ENCODE measurements around the gene ABHD12.

ABHD12 gene

GRCh38 chr20:25306991-25307903 lies 83.4 kb downstream of the ABHD12 start:
- no peak for DNase-seq (ENCODE audit: low spot score)

- no peak for DNase-seq (ENCODE audit: low spot score)
These were observed 86.5 kb downstream of the ABHD12 start for GRCh38 chr20:25304025-25304549.

DNA sequence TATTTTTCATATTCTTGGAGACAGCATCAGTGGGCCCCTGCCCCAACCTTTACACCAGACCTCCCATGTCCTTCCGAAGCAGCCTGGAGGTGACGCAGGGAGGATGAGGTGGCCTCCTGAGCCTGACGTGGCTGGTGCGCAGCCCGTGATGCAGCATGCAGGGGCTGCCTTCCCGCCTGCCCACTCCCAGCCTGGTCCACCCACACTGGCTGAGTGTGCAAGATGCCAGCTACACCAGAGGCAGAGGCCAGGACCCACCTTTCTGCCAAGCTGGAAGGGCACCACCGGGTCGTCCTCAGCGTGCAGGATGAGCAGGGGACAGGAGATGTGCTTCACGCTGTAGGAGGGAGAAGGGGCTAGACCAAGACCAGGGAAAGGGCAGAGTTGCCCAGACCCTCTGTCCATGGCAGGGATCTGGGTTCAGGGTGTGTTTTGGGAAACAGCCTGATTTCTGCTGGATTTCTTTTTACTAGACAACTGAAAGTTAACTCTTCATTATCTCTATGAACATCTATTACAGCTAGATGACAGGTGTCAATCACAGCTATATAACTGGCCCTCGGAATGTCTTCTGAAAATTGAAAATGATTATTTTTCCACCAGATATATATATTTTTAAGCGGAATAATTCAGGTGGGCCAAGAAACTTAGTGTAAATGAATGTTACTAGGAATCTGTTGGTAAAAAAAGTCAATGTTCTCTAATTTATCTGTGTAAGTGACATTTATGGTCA lies 87.2 kb downstream of the ABHD12 start:
- DNase-seq (ENCODE audit: low spot score), result no peak

- no peak for DNase-seq (ENCODE audit: low spot score)
These were observed 88.0 kb downstream of the ABHD12 start for GRCh38 chr20:25302596-25302995.

DNA sequence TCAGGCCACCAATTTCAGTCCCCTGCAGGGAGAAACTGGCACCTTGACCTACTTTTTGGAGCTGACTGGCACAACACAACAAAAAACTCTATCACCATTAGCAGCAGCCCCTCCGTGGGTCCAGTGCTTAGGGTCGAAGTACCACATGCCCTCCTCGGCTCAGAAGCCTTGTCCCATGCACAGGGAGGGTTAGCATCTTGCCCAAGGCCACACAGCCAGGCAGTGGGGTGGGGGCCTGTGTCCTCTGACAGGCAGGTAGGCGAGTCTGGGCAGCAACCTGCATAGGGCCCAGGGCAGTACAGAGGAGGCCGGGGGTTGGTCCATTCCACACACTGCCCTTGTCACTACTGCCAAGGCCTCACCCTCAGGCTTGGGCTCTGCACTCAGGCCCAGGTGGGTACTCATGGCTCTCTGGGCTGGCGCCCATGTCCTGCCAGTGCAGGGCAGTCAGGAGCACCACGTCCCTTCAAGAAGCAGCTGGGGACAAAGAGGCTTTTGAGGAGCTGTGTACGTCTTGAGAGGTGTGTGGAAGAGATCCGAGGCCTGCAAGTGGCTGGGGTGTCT lies 89.2 kb downstream of the ABHD12 start:
- DNase-seq (ENCODE audit: low spot score), result no peak

DNA sequence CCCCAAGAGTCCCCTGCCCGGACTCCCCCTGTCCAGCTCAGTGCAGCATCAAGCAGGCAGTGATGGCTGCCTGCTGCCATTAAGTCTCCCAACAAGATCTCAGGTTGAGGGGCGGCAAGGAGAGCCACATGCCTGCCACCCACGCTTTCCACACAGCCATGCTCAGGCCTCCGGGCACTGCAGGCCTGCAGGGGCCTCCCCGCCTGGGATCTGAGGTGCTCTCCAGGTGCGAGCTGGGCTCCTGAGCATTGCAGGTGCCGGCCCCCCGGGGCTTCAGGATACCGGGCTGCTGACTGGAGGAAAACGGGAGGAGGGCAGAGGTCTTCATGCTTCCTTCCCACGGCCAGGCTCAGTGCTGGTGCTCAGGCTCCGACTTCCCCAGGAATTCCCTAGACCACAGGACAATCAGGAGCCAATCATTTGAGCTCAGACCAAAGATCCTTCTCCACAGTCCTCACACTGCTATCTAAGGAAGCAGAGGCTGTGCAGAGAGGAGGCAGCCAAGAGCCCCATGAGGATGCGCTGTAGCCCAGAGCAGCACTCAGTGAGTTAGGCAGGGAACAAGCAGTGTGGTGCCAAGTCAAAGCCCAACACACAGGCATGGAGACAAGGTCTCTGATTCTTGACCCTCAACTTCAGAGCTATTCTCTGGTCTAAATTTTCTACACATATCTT lies 90.0 kb downstream of the ABHD12 start:
- DNase-seq (ENCODE audit: low spot score), result no peak

GRCh38 chr20:25299806-25300205 lies 90.8 kb downstream of the ABHD12 start:
- DNase-seq (ENCODE audit: low spot score), result no peak

GRCh38 chr20:25297141-25297905 lies 93.3 kb downstream of the ABHD12 start:
- DNase-seq (ENCODE audit: low spot score), result no peak

GRCh38 chr20:25296094-25297093 lies 94.2 kb downstream of the ABHD12 start:
- peak; percentile 66 for DNase-seq (ENCODE audit: low spot score)

DNA sequence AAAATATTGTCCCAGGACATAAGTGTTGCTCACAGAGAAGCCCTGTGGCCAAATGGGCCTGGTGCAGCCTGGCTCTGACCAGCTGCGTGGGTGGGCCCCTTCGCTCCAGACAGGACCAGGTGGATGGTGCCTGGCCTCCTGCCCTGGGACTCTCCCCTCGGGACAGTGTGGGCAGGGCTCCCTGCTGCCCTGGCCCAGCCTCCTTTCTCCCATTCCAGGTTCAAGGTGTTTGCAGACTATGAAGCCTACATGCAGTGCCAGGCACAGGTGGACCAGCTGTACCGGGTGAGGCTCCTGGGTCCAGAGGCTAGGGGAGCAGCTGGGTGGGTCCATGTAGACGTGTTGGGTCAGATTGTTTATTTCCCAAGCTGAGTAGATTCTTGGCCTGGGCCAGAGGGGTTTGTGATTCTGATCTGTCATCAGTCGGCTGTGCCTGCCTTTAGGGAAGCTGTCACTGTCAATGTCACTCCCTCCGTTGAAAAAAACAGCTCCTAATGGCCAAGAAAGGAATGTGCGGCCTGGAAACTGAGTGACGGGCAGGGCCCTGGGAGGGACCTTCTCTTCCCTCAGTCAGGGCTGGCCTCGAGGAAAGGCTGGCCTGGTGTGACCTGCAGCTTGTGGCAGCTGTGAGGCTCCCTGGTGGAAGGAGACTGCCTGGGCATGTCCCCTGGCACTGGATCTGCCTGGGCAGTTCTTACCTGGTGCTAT lies 95.1 kb downstream of the ABHD12 start:
- no peak for DNase-seq (ENCODE audit: low spot score)

- peak; percentile 56 for DNase-seq (ENCODE audit: low spot score)
These were observed 95.9 kb downstream of the ABHD12 start for GRCh38 chr20:25294459-25295385.

- DNase-seq (ENCODE audit: low spot score), result no peak
These were observed 96.7 kb downstream of the ABHD12 start for GRCh38 chr20:25293910-25294458.

DNA sequence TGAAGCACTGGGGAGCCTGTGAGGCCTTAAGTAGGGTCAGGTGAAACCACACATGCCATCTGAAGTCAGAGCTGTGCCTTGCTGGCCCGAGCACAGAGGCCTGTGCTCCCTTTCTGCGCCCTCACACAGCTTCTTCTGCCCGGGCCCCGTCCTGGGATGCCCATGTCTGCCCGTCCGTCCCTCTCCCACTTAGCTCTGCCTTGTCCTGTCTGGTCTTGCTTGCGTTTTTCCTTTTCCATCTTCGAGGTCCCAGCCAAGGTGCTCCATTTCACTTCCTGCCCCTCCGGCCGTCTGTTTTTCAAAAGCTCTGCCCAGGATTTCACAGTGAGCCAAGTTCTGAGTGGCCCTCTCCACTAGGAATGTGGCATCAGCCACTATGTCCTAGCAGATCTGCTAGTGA lies 97.1 kb downstream of the ABHD12 start:
- no peak for DNase-seq (ENCODE audit: low spot score)

- DNase-seq (ENCODE audit: low spot score), result no peak
These were observed 98.3 kb downstream of the ABHD12 start for GRCh38 chr20:25292176-25292891.

GRCh38 chr20:25291432-25292133 lies 99.1 kb downstream of the ABHD12 start:
- DNase-seq (ENCODE audit: low spot score), result no peak

- no peak for DNase-seq (ENCODE audit: low spot score)
These were observed 99.8 kb downstream of the ABHD12 start for GRCh38 chr20:25290646-25291431.

All from globus pallidus (tissue), 1 donor.